Astrocyte of the spinal cord (primary cell): ENCODE measurements around the gene ABTB2.

ENCODE experiments used
- DNase-seq: peaks from one replicate; pipeline ENCODE4 v3.0.0; 2011; ENCODE audit warnings: low read depth, low spot score
- H3K4me3 ChIP-seq: 2 replicates; pipeline ENCODE4 v1.5.1; 2011; ENCODE audit warnings: low read depth, mild to moderate bottlenecking, low read length, moderate library complexity
- CTCF ChIP-seq: IDR thresholded peaks from 2 replicates; pipeline ENCODE4 v1.5.1; 2012; ENCODE audit warnings: low read depth, mild to moderate bottlenecking, low read length, inconsistent platforms
- in situ Hi-C: cut with HindIII; loops from 2 replicates; pipeline ENCODE4 v1.10.0; 2017; ENCODE audit warnings: low sequenced_read_pairs

The ABTB2 gene

DNA sequence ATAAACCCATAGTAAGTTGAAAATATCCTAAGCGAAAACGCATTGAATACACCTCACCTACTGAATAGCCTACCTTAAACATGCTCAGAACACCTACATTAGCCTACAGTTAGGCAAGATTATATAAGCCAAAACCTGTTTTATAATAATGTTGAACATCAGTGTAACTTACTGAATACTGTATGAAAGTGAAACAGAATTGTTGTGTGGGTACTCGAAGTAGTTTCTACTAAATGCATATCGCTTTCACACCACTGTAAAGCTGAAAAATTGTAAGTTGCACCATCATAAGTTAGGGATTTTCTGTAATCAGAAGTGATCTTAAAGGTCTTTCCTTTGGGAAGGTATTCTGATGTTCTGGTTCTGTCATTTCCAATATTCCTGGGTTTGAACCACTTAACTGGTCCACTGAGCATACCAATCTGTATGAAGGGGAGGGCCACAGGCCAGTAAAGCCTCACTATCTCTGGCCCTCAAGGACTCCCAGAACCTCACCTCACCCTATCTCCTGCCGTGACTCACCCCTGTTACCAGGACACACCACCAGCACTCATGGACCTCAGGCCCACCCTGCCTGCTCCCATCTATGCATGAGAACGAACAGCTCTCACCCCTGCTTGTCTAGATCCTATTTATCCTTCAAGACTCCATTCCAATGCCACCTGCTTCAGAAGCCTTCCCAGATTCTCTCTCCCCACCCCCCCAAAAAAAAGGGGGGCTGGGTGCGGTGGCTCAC is 182.4 kb downstream of the ABTB2 start:
- DNase-seq = no peak
- no peak for TF ChIP-seq CTCF
- in situ Hi-C loops = no loop called here

DNA sequence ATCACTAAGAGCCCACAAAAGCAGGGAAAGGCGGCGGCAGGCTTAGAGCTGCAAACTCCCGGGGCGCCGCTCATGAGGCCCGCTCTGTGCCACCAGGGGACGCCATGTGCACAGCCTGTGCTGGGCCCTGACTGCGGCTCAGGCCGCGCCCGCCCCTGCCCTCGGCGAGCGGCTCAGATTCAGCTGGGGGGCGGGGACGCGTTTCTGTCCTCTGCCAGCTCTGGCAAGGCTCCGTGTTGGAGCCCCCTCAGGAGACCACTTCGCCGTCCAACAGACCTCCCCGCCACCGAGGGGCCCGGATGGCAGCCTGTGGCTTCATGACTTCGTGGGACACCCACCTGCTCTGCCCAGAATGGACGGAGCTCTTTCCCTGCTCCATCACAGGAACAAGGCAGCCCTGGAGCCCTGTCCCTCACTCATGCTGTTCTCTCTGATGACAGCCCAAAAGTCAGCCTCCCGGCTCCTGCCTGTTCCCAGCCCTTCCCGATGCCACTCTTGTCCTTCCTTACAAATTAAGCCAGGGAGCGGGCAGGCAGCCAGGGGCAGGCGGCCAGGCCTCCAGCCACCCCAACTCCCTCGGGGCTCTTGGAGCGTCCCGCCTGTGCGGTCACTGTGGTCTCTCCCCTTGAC is 183.3 kb downstream of the ABTB2 start:
- peak; percentile 96 for TF ChIP-seq CTCF
- in situ Hi-C loops = no loop called here
- H3K4me3 ChIP-seq = peak overlapping the region; percentile 31
- DNase-seq = peak; percentile 63

More for the DNA sequence above, 182.4 kb downstream of the ABTB2 start:
- H3K4me3 ChIP-seq = no peak overlapping the region

GRCh38 chr11:34173050-34173449 is 184.8 kb downstream of the ABTB2 start:
- H3K4me3 ChIP-seq = no peak overlapping the region
- TF ChIP-seq CTCF = no peak
- in situ Hi-C loops = no loop called here
- no peak for DNase-seq

DNA sequence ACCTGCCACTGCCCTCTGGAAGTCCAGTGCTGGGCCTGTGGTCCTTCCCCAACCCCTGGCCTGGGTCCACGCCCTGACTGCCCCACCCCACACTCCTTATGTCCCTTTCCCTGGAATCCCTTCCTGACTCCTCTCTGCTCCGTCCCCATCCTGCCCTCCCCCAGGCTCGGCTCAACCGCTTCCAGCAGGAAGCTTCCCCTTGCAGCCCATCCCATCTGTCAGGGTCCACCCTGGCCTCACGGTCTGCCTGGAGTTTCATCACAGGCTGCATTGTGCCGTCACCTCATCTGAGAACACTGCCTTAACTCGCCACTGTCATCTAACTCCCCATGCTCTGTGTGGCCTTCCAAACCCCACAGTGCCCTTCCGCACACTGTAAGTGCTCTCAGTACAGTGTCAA is 188.1 kb downstream of the ABTB2 start:
- DNase-seq = no peak
- TF ChIP-seq CTCF = no peak
- in situ Hi-C loops = no loop called here
- H3K4me3 ChIP-seq = no peak overlapping the region

- peak; percentile 32 for DNase-seq
- TF ChIP-seq CTCF = no peak
- in situ Hi-C loops = no loop called here
- H3K4me3 ChIP-seq = no peak overlapping the region
Observed at GRCh38 chr11:34168642-34169420, 189.0 kb downstream of the ABTB2 start.

DNA sequence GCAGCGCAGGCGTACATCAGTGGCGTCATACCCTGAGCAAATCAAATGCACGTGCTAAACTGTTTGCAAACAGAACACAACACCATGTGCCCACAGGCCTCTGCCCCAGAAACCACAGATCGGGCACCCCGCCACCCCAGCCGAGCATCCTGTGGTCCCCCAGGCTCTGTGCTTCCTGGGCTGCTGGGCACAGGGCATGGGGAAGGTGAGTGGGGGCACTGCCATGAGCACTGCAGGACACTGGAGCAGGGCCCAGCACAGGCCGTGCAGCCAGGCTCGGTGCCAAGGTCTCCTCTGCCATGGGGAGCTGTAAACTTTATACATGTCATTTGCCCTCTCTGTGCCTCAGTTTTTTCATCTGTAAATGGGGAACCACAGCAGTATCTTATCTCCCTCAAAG is 189.8 kb downstream of the ABTB2 start:
- in situ Hi-C loops = no loop called here
- no peak for TF ChIP-seq CTCF

More for the DNA sequence above, 189.8 kb downstream of the ABTB2 start:
- no peak overlapping the region for H3K4me3 ChIP-seq
- no peak for DNase-seq
